Measurements from ENCODE around the gene LIPA.

DNA sequence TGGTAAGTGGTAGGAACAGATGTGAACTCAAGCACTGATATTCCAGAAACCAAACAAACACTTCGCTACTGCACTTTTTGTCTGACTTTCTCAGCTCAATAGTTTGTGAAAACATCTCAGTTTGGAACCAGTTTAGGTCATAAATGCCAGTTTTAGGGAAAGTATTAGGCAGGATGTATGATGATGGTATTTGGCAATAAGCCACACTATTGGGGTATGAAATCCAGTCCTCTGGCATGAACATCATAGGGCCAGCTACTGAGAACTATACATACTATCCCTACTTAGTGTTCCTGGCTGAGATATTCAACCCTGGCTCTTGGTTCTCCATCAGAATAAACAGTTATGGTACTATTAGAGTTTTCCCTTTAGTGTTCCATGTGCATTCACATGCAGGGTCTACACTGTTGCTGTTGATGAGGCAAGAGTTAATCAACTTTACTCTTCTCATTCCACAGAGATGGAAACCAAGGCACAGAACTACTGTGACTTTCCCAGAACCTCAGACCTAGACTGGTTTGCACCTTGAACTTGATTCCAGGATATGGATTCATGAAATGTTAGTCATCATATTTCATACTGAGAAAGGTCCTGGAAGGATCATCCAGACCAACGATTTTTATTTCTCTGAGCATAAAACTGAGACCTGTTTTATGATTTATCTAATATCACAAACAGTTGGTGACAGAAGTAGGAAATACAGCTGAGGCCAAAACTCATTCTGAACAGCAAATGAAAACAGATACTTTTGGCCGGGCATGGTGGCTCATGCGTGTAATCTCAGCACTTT is 30.2 kb upstream of the LIPA start:
- TF ChIP-seq POLR2A (IDR thresholded peaks at IDR 0.05; ENCODE audit: low read depth, low read length) = no peak
- TF ChIP-seq RAD21 (IDR thresholded peaks at IDR 0.05; ENCODE audit: low read length) = no peak
- no peak for TF ChIP-seq RCOR1 (IDR thresholded peaks at IDR 0.05; ENCODE audit: insufficient replicate concordance, low read length)
- no peak for TF ChIP-seq CTCF (conservative IDR thresholded peaks at IDR 0.05; ENCODE audit: low read depth, low read length)
- no peak for TF ChIP-seq RFX5 (IDR thresholded peaks at IDR 0.05; ENCODE audit: low read depth, low read length)
- no peak for TF ChIP-seq CHD1 (IDR thresholded peaks at IDR 0.05; ENCODE audit: low read depth, low read length)
- no peak for TF ChIP-seq MAZ (IDR thresholded peaks at IDR 0.05; ENCODE audit: borderline replicate concordance, low read depth, low read length)
- TF ChIP-seq CEBPB (IDR thresholded peaks at IDR 0.05; ENCODE audit: low read depth, low read length) = no peak
- TF ChIP-seq SMC3 (IDR thresholded peaks at IDR 0.05; ENCODE audit: low read depth, low read length) = no peak
- no peak for TF ChIP-seq ELK1 (IDR thresholded peaks at IDR 0.05; ENCODE audit: borderline replicate concordance, low read depth, low read length)

Data from IMR-90 (cell line).